Measurements from ENCODE around the gene KIRREL3. TPM values are rescaled to one million over a fixed set of nuclear protein-coding genes. Genes with fewer than 3 reads are reported as not detected.

Gene KIRREL3
- total and polyA plus RNA-seq, 9 of the 15 experiments (the other 6 are each of a cell fraction or from before 2014, with no cell fraction given), result 0.04 to 0.10 TPM; not detected in 7

DNA sequence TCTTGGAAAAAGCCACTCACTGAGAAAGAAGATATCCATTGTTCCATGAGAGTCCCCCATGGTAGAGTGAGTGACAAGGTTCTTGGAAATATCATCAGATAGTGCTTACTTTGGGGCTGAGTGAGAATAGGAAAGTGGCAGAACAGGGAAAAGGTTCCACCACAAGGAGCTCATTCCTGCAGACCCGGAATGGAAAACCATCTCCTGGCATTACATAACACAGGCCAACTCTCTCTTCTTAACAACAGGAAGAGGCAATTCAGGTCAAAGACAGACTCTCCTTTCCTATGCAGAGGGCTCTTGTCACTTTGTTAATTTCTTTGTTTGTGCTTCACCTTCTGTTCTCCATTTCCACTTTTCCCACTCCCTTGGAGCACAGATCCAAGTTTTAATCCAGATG, 259.7 kb downstream of the KIRREL3 start:
- Histone ChIP-seq H3K9ac (ENCODE audit: insufficient read depth in 1 of 2, low read depth in 2 of 2, low read length in 2 of 2) (no peak overlapping the region), H3K9me3 (replicated peaks; ENCODE audit: control insufficient read depth, insufficient read depth, low read depth, low read length) (no peaks in the 10 kb centered on the region), H4K20me1 (replicated peaks; ENCODE audit: control insufficient read depth, insufficient read depth, low read length) (no peaks in the 10 kb centered on the region), H3K9me1 (ENCODE audit: control insufficient read depth, insufficient read depth, low read length) (no peaks in the 10 kb centered on the region), H2AFZ (ENCODE audit: low read depth, low read length) (no peak overlapping the region), H3K4me3 (no peak overlapping the region), H3K27ac (ENCODE audit: extremely low read depth, low read depth, low read length) (no peak overlapping the region), H3K36me3 (ENCODE audit: control insufficient read depth, insufficient read depth, low read length) (no peaks in the 10 kb centered on the region), H3K4me1 (replicated peaks in 1 of 2; ENCODE audit: control insufficient read depth in 2 of 2, insufficient read depth in 2 of 2, low read length in 2 of 2) (no peaks in the 10 kb centered on the region), H3K79me2 (ENCODE audit: control insufficient read depth, insufficient read depth, low read length) (no peaks in the 10 kb centered on the region), H3K4me2 (ENCODE audit: insufficient read depth, low read length) (no peak overlapping the region), H3K27me3 (ENCODE audit: control insufficient read depth in 2 of 2, insufficient read depth in 2 of 2, low read length in 2 of 2) (no peaks in the 10 kb centered on the region)
- ATAC-seq (no peak), FAIRE-seq (no peak), DNase-seq (ENCODE audit: extremely low read depth in 1 of 4, low spot score in 3 of 4) (no peak)
- ChIA-PET POLR2A (no interaction called here), CTCF (ENCODE audit: low intra/inter-chr PET ratio) (no interaction called here)
- in situ Hi-C loops (cut with MboI) (no loop called here), intact Hi-C loops (cut with micrococcal nuclease) (no loop called here)
- WGBS (ENCODE audit: insufficient coverage, low coverage, missing lambda C conversion rate), result 0% methylated on average over 1 of the region's 1 CpG
- no TSS peak for BruUV-seq (replicated peaks)
- TF ChIP-seq TOE1 (IDR thresholded peaks at IDR 0.05; ENCODE audit: borderline replicate concordance) (no peak), TOE1 (CRISPR knock-in tag; IDR thresholded peaks at IDR 0.05; ENCODE audit: borderline replicate concordance, low read depth) (no peak), TFAM (CRISPR knock-in tag; conservative IDR thresholded peaks at IDR 0.05) (no peak), DNMT1 (IDR thresholded peaks at IDR 0.05) (no peak), THRA (IDR thresholded peaks at IDR 0.05) (no peak), ZNF316 (IDR thresholded peaks at IDR 0.05) (no peak), MED1 (CRISPR knock-in tag; IDR thresholded peaks at IDR 0.05; ENCODE audit: borderline replicate concordance) (no peak), MBD1 (CRISPR knock-in tag; IDR thresholded peaks at IDR 0.05) (no peak), E2F1 (CRISPR knock-in tag; IDR thresholded peaks at IDR 0.05) (no peak), OTX1 (CRISPR knock-in tag; IDR thresholded peaks at IDR 0.05) (no peak), RAD51 (IDR thresholded peaks at IDR 0.05; ENCODE audit: borderline replicate concordance, low read depth) (no peak), JUNB (CRISPR knock-in tag; conservative IDR thresholded peaks at IDR 0.05) (no peak), ZNF239 (CRISPR knock-in tag; IDR thresholded peaks at IDR 0.05) (no peak), ZNF551 (CRISPR knock-in tag; IDR thresholded peaks at IDR 0.05) (no peak), ESRRA (IDR thresholded peaks at IDR 0.05; ENCODE audit: borderline replicate concordance, low read depth) (no peak), CREB5 (CRISPR knock-in tag; IDR thresholded peaks at IDR 0.05) (no peak), YBX1 (IDR thresholded peaks at IDR 0.05) (no peak), KDM1A (IDR thresholded peaks at IDR 0.05) (no peak), ZNF232 (CRISPR knock-in tag; IDR thresholded peaks at IDR 0.05) (no peak)
- TF ChIP-seq, protein P1, sequence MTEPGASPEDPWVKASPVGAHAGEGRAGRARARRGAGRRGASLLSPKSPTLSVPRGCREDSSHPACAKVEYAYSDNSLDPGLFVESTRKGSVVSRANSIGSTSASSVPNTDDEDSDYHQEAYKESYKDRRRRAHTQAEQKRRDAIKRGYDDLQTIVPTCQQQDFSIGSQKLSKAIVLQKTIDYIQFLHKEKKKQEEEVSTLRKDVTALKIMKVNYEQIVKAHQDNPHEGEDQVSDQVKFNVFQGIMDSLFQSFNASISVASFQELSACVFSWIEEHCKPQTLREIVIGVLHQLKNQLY (CRISPR knock-in tag; conservative IDR thresholded peaks at IDR 0.05), result no peak

All from K562 (cell line).